Osteoblast (primary cell): ENCODE measurements around the gene CTDSPL2. TPM values are rescaled to one million over a fixed set of nuclear protein-coding genes. Genes with fewer than 3 reads are reported as not detected.

Experiments used
- DNase-seq: peaks from one replicate; pipeline ENCODE4 v3.0.0; 2011; ENCODE audit warnings: low spot score, mixed read lengths; ENCODE audit not compliant: insufficient read length; ENCODE audit errors: missing footprints
- H2AFZ ChIP-seq: 2 replicates; pipeline ENCODE4 v1.6.0; 2011; ENCODE audit warnings: mild to moderate bottlenecking, low read length
- H3K27ac ChIP-seq: 2 replicates; pipeline ENCODE4 v1.5.1; 2011; ENCODE audit warnings: mild to moderate bottlenecking, low read depth, low read length, moderate library complexity
- H3K27me3 ChIP-seq: 2 replicates; pipeline ENCODE4 v1.6.0; 2012; ENCODE audit warnings: mild to moderate bottlenecking, control low read depth, inconsistent platforms, low read length, moderate library complexity; ENCODE audit not compliant: insufficient read depth
- H3K36me3 ChIP-seq: 2 replicates; pipeline ENCODE4 v1.5.1; 2011; ENCODE audit warnings: mild to moderate bottlenecking, low read length, control low read depth, moderate library complexity; ENCODE audit not compliant: insufficient read depth
- H3K4me1 ChIP-seq: 2 replicates; pipeline ENCODE4 v1.5.1; 2011; ENCODE audit warnings: mild to moderate bottlenecking, low read length, control low read depth, moderate library complexity; ENCODE audit not compliant: insufficient read depth
- H3K4me2 ChIP-seq: 2 replicates; pipeline ENCODE4 v1.6.0; 2011; ENCODE audit warnings: mild to moderate bottlenecking, low read length; ENCODE audit not compliant: insufficient read depth
- H3K4me3 ChIP-seq: fragments of 200-600 bp; sonication (generic); 3 replicates; pipeline ENCODE4 v1.5.1; 2012; ENCODE audit warnings: mild to moderate bottlenecking, low read length, inconsistent platforms; ENCODE audit not compliant: insufficient read depth
- H3K79me2 ChIP-seq: 2 replicates; pipeline ENCODE4 v1.6.0; 2012; ENCODE audit warnings: mild to moderate bottlenecking, low read length, control low read depth, inconsistent platforms; ENCODE audit not compliant: insufficient read depth
- H3K9me3 ChIP-seq: 2 replicates; pipeline ENCODE4 v1.5.1; 2011; ENCODE audit warnings: low read depth, low read length, control low read depth
- H4K20me1 ChIP-seq: 2 replicates; pipeline ENCODE4 v1.6.0; 2012; ENCODE audit warnings: mild to moderate bottlenecking, low read length, control low read depth; ENCODE audit not compliant: insufficient read depth
- CTCF ChIP-seq: IDR thresholded peaks from 2 replicates; pipeline ENCODE4 v1.5.1; 2011; ENCODE audit warnings: mild to moderate bottlenecking, low read depth, low read length, moderate library complexity; ENCODE audit errors: extremely low read depth
- total RNA-seq: library from RNA; depleted of rRNA; stranded (reverse); fragments of >200 nt; gene quantifications from 2 replicates; pipeline ENCODE4 v1.2.3, GENCODE V29; 2012

Gene CTDSPL2
- total RNA-seq, result 59.5 and 75.3 TPM in 2 replicates

GRCh38 chr15:44426975-44427755 is at the start of gene CTDSPL2:
Gene CTDSPL2 (plus strand): TSS chr15:44427629. CDS start chr15:44459015, 31,386 bp downstream.
- peak; percentile 94 for DNase-seq
- peak within 1 kb of the TSS; percentile 91 for H2AFZ ChIP-seq
- TF ChIP-seq CTCF, result peak; percentile 24
- H3K4me3 ChIP-seq, result peak within 1 kb of the TSS; percentile 85
- no peaks in the 10 kb centered on the region for H3K36me3 ChIP-seq
- peaks cover 11% of the 10 kb centered on the region for H3K4me1 ChIP-seq
- peaks cover 6% of the 10 kb centered on the region for H4K20me1 ChIP-seq
- no peaks in the 10 kb centered on the region for H3K27me3 ChIP-seq
- peaks cover 46% of the 10 kb centered on the region for H3K79me2 ChIP-seq
- peak within 1 kb of the TSS; percentile 95 for H3K27ac ChIP-seq
- H3K4me2 ChIP-seq, result peak within 1 kb of the TSS; percentile 81
- no peaks in the 10 kb centered on the region for H3K9me3 ChIP-seq

GRCh38 chr15:44381236-44381635 is 46.2 kb upstream of the CTDSPL2 start:
- Histone ChIP-seq H3K79me2 (peaks cover 7% of the 10 kb centered on the region), H3K9me3 (no peaks in the 10 kb centered on the region), H3K27me3 (no peaks in the 10 kb centered on the region), H3K36me3 (peaks cover 8% of the 10 kb centered on the region), H3K4me1 (peaks cover 7% of the 10 kb centered on the region), H4K20me1 (no peaks in the 10 kb centered on the region), H3K4me3 (no peak overlapping the region), H3K4me2 (no peak overlapping the region), H3K27ac (no peak overlapping the region), H2AFZ (no peak overlapping the region)
- no peak for TF ChIP-seq CTCF
- DNase-seq, result no peak

- H3K4me3 ChIP-seq, result no peak overlapping the region
- no peaks in the 10 kb centered on the region for H3K9me3 ChIP-seq
- TF ChIP-seq CTCF, result no peak
- no peaks in the 10 kb centered on the region for H4K20me1 ChIP-seq
- peak overlapping the region; percentile 9 for H3K4me2 ChIP-seq
- H3K36me3 ChIP-seq, result peaks cover 10% of the 10 kb centered on the region
- H2AFZ ChIP-seq, result no peak overlapping the region
- peak overlapping the region; percentile 61 for H3K27ac ChIP-seq
- H3K79me2 ChIP-seq, result peaks cover 7% of the 10 kb centered on the region
- no peak for DNase-seq
- H3K27me3 ChIP-seq, result no peaks in the 10 kb centered on the region
- peaks cover 7% of the 10 kb centered on the region for H3K4me1 ChIP-seq
Observed at GRCh38 chr15:44385344-44385942, 42.0 kb upstream of the CTDSPL2 start.

- no peak overlapping the region for H2AFZ ChIP-seq
- H3K27me3 ChIP-seq, result no peaks in the 10 kb centered on the region
- no peak for TF ChIP-seq CTCF
- no peaks in the 10 kb centered on the region for H3K4me1 ChIP-seq
- H3K9me3 ChIP-seq, result no peaks in the 10 kb centered on the region
- H4K20me1 ChIP-seq, result no peaks in the 10 kb centered on the region
- peaks cover 2% of the 10 kb centered on the region for H3K36me3 ChIP-seq
- DNase-seq, result no peak
- no peak overlapping the region for H3K4me2 ChIP-seq
- H3K4me3 ChIP-seq, result no peak overlapping the region
- no peaks in the 10 kb centered on the region for H3K79me2 ChIP-seq
- H3K27ac ChIP-seq, result no peak overlapping the region
Observed at GRCh38 chr15:44394062-44394461, 33.4 kb upstream of the CTDSPL2 start.
